Heart left ventricle (tissue), 16 donors: ENCODE data around the gene MYH10. TPM values are rescaled to one million over a fixed set of nuclear protein-coding genes. Genes with fewer than 3 reads are reported as not detected.

Source experiments
- ATAC-seq, 4 donors: fragments of 200-7000 bp; cut with Tn5 transposase; one replicate each; pipeline ENCODE4 v1.9.1; 2020 to 2022; ENCODE audit warnings: moderate library complexity in 4 of 4, mild to moderate bottlenecking in 3 of 4, moderate number of reproducible peaks in 1 of 4
- DNase-seq, 5 donors: peaks; one replicate each; pipeline ENCODE4 v3.0.0-alpha.2; 2020
- H3K27ac ChIP-seq, 12 donors: fragments of 200-600 bp; sonication (generic) in 4 of 12; one replicate each; pipeline versions ENCODE4 v1.5.0 to v1.8.0; 2016 to 2022; ENCODE audit warnings: mild to moderate bottlenecking in 2 of 12
- H3K27me3 ChIP-seq, 9 donors: fragments of 200-600 bp; sonication (generic) in 2 of 9; one replicate each; pipeline versions ENCODE4 v1.5.1 to v1.8.0; 2016 to 2022; ENCODE audit warnings: mild to moderate bottlenecking in 3 of 9
- H3K36me3 ChIP-seq, 9 donors: fragments of 200-600 bp; sonication (generic) in 2 of 9; one replicate each; pipeline versions ENCODE4 v1.5.0 to v1.8.0; 2018 to 2022; ENCODE audit warnings: mild to moderate bottlenecking in 2 of 9
- H3K4me1 ChIP-seq, 12 donors: fragments of 200-600 bp; sonication (generic) in 4 of 12; one replicate each; pipeline versions ENCODE4 v1.5.0 to v1.8.0; 2016 to 2022; ENCODE audit warnings: mild to moderate bottlenecking in 3 of 12
- H3K4me3 ChIP-seq, 12 donors: fragments of 200-600 bp; sonication (generic) in 4 of 12; one replicate each; pipeline versions ENCODE4 v1.5.0 to v1.8.0; 2017 to 2022; ENCODE audit warnings: mild to moderate bottlenecking in 9 of 12, moderate library complexity in 4 of 12
- H3K9me3 ChIP-seq, 12 donors: fragments of 200-600 bp; sonication (generic) in 4 of 12; one replicate each; pipeline versions ENCODE4 v1.5.0 to v1.8.0; 2016 to 2022; ENCODE audit warnings: mild to moderate bottlenecking in 1 of 12
- POLR2A ChIP-seq, 2 donors: fragments of 450-650 bp; IDR thresholded peaks; one replicate each; pipeline ENCODE4 v1.6.1; 2017; ENCODE audit warnings: antibody characterized with exemption in 2 of 2, mild to moderate bottlenecking in 2 of 2, moderate library complexity in 2 of 2
- WGBS, 4 donors: extraction: QIAGEN DNeasy Blood & Tissue Kit in 2 of 4; methylation state at CpG; one replicate each; pipeline versions ENCODE4 v1.1.5 to v1.1.7; 2013 to 2018; 5-methylcytosine and 5-hydroxymethylcytosine counted together
- intact Hi-C, 10 donors: fragments of 100-400 bp; cut with DNase I; formaldehyde crosslinking; loops; one replicate each; pipeline versions ENCODE4 v1.11.1 to v1.14.2; 2022
- polyA plus RNA-seq, 2 donors: library from polyadenylated mRNA; stranded (reverse); fragments of 200-250 nt; gene quantifications; one replicate each; pipeline ENCODE4 v1.2.3, GENCODE V29; 2013
- total RNA-seq, 9 donors: library from RNA; depleted of rRNA in 2 of 9; stranded (reverse); fragments of >200 nt in 2 of 9; fragmentation: NEBNext Ultra II Directional in 3 of 9; extraction: Animal tissue kit (Norgen Biotek cat#: 25700) in 3 of 9; gene quantifications; one replicate each; pipeline versions ENCODE4 v1.1.0 to v1.2.4, GENCODE V29; 2016 to 2023
- TF ChIP-seq, protein P1 (sequence below), 12 donors: fragments of 200-600 bp; sonication (generic) in 4 of 12; IDR thresholded peaks; one replicate each; pipeline versions ENCODE4 v1.5.0 to v1.8.0; 2018 to 2022; ENCODE audit warnings: antibody characterized with exemption in 12 of 12, mild to moderate bottlenecking in 5 of 12
- donor health status: ischemic (EF 13 %, LVEDD 7.1; RV severe dilation, severe dysfunction).
- donor health status: healthy with polysubstance abuse.
- donor health status: DM: no; HTN: yes; CAD: no.
- donor health status: DM: no; HTN: no; CAD: no.
- donor health status: ischemic (EF 25% LVEDD 6.9; RV normal size, moderate dysfunction).
- donor health status: ischemic (EF 25% LVEDD 5.7; RV mildly dilated, moderate dysfunction).
- donor health status: healthy.
- donor health status: DM: yes; HTN: yes; CAD: no.
- donor health status: ischemic (EF 35%, LVEDD 5.7; RV mildly dilated, moderate dysfunction).
- donor health status: nonischemic (EF 11% LVEDD 7.7; RV severe dilation, severe dysfunction).
- donor health status: DM: yes; HTN: yes; CAD: no.
- donor health status: PGD.
- donor health status: ischemic (EF 29% LVEDD 5.4; RV normal size, mild dysfunction).
- donor health status: nonischemic (EF 23%, LVEDD 6.1; RV moderate dilation, normal function).

The MYH10 gene
- total and polyA plus RNA-seq, 11 donors = 10.6 to 62.1 (median 35.2) TPM

DNA sequence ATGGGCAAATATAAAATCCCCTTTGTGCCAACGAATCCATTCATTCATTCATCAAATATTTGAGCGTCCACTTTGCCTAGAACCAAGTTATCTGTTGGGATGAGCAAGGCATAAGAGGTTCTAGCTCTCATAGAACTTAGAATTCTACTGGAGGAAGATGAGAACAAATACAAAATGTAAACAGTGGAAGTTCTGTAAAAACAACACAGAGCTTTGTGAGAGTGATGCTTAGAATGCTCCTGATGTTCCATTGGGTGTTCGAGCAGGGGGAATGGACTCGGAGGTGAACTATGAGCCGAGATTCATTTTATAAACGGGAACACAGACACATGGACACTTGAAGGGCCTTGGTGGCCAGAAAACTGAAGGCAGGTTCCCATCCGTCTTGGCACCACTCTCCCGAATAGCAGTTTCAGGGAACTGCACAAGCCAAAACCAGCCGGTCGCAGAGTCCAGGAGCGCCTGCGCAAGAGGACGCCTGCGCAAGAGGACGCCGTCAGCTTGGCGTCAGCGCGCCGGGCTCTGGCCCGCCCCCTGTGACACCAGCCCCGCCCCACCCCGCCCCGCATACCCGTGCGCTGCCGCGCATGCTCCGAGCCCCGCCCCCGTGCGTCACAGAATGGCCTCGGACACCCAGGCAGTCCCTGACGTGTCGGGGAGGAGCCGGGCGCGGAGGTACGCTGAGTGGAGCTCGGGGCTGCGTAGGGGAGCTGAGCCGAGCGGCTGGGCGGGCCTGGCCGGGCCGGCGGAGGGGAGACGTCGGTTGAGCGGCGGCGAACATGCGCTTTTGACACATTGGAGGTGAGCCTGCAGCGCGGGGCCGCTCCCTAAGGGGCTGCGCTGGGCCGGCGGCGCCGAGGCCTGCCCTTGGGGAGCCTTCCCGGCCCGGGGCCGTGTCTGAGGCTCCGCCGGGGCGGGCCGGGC lies 195.0 kb downstream of the MYH10 start, which contains the start of gene NDEL1:
Gene NDEL1, plus strand, starts transcription at position 640 of the 924 bp plus-strand sequence. CDS start 8,388 bp downstream, outside the sequence.
- Histone ChIP-seq H3K27me3 (no peaks in the 10 kb centered on the region), H3K27ac (peak within 1 kb of the TSS; percentile 94 to 100 (median 100)), H3K4me1 (peaks cover 0 to 40% (median 26%) of the 10 kb centered on the region in 12 donors), H3K4me3 (peak within 1 kb of the TSS; percentile 66 to 99 (median 90)), H3K36me3 (peaks cover 0 to 24% (median 11%) of the 10 kb centered on the region in 9 donors), H3K9me3 (no peaks in the 10 kb centered on the region)
- ATAC-seq = peak; percentile 98 to 99 (median 98)
- peak; percentile 99 to 100 (median 100) for DNase-seq
- TF ChIP-seq, protein P1, sequence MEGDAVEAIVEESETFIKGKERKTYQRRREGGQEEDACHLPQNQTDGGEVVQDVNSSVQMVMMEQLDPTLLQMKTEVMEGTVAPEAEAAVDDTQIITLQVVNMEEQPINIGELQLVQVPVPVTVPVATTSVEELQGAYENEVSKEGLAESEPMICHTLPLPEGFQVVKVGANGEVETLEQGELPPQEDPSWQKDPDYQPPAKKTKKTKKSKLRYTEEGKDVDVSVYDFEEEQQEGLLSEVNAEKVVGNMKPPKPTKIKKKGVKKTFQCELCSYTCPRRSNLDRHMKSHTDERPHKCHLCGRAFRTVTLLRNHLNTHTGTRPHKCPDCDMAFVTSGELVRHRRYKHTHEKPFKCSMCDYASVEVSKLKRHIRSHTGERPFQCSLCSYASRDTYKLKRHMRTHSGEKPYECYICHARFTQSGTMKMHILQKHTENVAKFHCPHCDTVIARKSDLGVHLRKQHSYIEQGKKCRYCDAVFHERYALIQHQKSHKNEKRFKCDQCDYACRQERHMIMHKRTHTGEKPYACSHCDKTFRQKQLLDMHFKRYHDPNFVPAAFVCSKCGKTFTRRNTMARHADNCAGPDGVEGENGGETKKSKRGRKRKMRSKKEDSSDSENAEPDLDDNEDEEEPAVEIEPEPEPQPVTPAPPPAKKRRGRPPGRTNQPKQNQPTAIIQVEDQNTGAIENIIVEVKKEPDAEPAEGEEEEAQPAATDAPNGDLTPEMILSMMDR (IDR thresholded peaks at IDR 0.05) = no peak
- peak; percentile 92 to 99 for TF ChIP-seq POLR2A (IDR thresholded peaks at IDR 0.05)
- WGBS, 4 donors = 3 to 17% (median 3%) methylated on average over 8 to 68 of the region's 68 CpGs
- intact Hi-C loops = loop anchor here in 2 of 10 donors (1.0 to 10.0 kb wide), 2 partner anchors 51 to 52 kb away; partner anchors contain the start of gene RPL26 (in 2 of the 2)

DNA sequence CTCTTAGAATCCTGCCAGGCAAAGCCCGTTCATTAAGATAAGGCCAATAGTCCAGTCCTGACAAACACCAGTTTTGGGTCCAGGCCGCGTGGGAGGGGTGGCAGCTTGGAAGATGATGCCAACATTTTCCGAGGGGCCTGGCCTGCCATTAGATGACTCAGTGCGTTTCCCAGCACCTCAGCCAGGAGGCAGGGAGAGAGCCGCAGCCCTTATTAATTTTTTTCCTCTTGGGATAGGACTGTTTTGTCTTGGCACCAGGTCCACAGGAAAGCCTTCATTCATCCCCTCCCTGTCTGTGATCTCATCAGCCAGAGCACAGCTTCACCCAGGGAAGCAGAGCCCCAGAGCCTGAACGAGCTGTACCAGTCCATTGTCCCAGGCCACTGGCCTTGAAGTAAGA lies 199.6 kb downstream of the MYH10 start:
- ATAC-seq = peak; percentile 21 to 36 (median 25)
- intact Hi-C loops = loop anchor here in 2 of 10 donors (5.0 to 10.0 kb wide), 2 partner anchors 46 kb away; partner anchors contain the start of gene RPL26 (in 1 of the 2)
- H3K4me3 ChIP-seq = no peak overlapping the region

GRCh38 chr17:8426802-8427201 lies 203.7 kb downstream of the MYH10 start:
- H3K4me1 ChIP-seq = peaks cover 0 to 16% (median 6%) of the 10 kb centered on the region in 12 donors
- ATAC-seq (no peak), DNase-seq (no peak)
- H3K27ac ChIP-seq = no peak overlapping the region
- H3K9me3 ChIP-seq = no peaks in the 10 kb centered on the region
- 94 to 98% (median 97%) methylated on average over 3 of the region's 3 CpGs for WGBS, 4 donors
- H3K4me3 ChIP-seq = no peak overlapping the region
- TF ChIP-seq, protein P1 (IDR thresholded peaks at IDR 0.05) = no peak
- TF ChIP-seq POLR2A (IDR thresholded peaks at IDR 0.05) = no peak
- H3K36me3 ChIP-seq = no peaks in the 10 kb centered on the region
- intact Hi-C loops = no loop called here
- no peaks in the 10 kb centered on the region for H3K27me3 ChIP-seq

More for the DNA sequence above, 199.6 kb downstream of the MYH10 start:
- Histone ChIP-seq H3K27me3 (no peaks in the 10 kb centered on the region), H3K36me3 (no peaks in the 10 kb centered on the region), H3K9me3 (no peaks in the 10 kb centered on the region), H3K27ac (peak overlapping the region in 10 of 12 donors; percentile 21 to 73 (median 60)), H3K4me1 (peaks cover 0 to 21% (median 7%) of the 10 kb centered on the region in 12 donors)
- TF ChIP-seq, protein P1 (IDR thresholded peaks at IDR 0.05) = peak in 3 of 12 donors; percentile 7 to 28 (median 16)
- peak in 1 of 2 donors; percentile 15 for TF ChIP-seq POLR2A (IDR thresholded peaks at IDR 0.05)
- 31 to 54% (median 42%) methylated on average over 7 of the region's 7 CpGs for WGBS, 4 donors
- peak; percentile 43 to 75 (median 69) for DNase-seq
